Neural cell (in vitro differentiated cells): ENCODE data around the gene INPP4B. TPM values are rescaled to one million over a fixed set of nuclear protein-coding genes. Genes with fewer than 3 reads are reported as not detected.

Experiments used
- H2AFZ ChIP-seq: fragments of 200-600, 300-800 bp; sonication (generic), shearing (Covaris generic); 2 replicates; pipeline ENCODE4 v1.6.0; 2014; ENCODE audit warnings: low read depth, mild to moderate bottlenecking, antibody characterized with exemption, low read length, moderate library complexity
- H3F3A ChIP-seq: fragments of 200-600 bp; shearing (Covaris generic); 2 replicates; pipeline ENCODE4 v1.6.1; 2016; ENCODE audit warnings: mild to moderate bottlenecking, moderate library complexity, mixed read lengths, antibody characterized with exemption, low read length; ENCODE audit not compliant: insufficient read depth, poor library complexity, severe bottlenecking
- H3K27ac ChIP-seq: fragments of 200-600, 300-800 bp; sonication (generic), shearing (Covaris generic); 2 replicates; pipeline ENCODE4 v1.5.1; 2014; ENCODE audit warnings: mild to moderate bottlenecking, low read length, moderate library complexity
- H3K27me3 ChIP-seq: fragments of 300-800, 200-600 bp; sonication (generic), shearing (Covaris generic); 2 replicates; pipeline ENCODE4 v1.6.0; 2014; ENCODE audit warnings: mild to moderate bottlenecking, low read depth, low read length, moderate library complexity; ENCODE audit not compliant: insufficient read depth
- H3K36me3 ChIP-seq: fragments of 300-800, 200-600 bp; sonication (generic), shearing (Covaris generic); 2 replicates; pipeline ENCODE4 v1.5.1; 2014; ENCODE audit warnings: mild to moderate bottlenecking, antibody characterized with exemption, low read length, moderate library complexity; ENCODE audit not compliant: insufficient read depth
- H3K4me2 ChIP-seq: fragments of 300-800, 200-600 bp; sonication (generic), shearing (Covaris generic); 2 replicates; pipeline ENCODE4 v1.6.0; 2014; ENCODE audit warnings: mild to moderate bottlenecking, low read length
- H3K4me3 ChIP-seq: fragments of 300-800, 200-600 bp; sonication (generic), shearing (Covaris generic); 2 replicates; pipeline ENCODE4 v1.5.1; 2014; ENCODE audit warnings: mild to moderate bottlenecking, low read length, moderate library complexity
- H3K79me2 ChIP-seq: fragments of 200-600 bp; shearing (Covaris generic); replicated peaks from 2 replicates; pipeline ENCODE4 v1.6.0; 2014; ENCODE audit warnings: mild to moderate bottlenecking, low read length, moderate library complexity; ENCODE audit not compliant: insufficient read depth
- H3K9ac ChIP-seq: fragments of 300-800, 200-600 bp; sonication (generic), shearing (Covaris generic); 2 replicates; pipeline ENCODE4 v1.6.1; 2016; ENCODE audit warnings: mild to moderate bottlenecking, low read length, mixed read lengths
- H3K9me2 ChIP-seq: fragments of 200-600 bp; shearing (Covaris generic); 2 replicates; pipeline ENCODE4 v1.6.1; 2016; ENCODE audit warnings: mild to moderate bottlenecking, low read length, mixed read lengths; ENCODE audit not compliant: insufficient read depth
- H3K9me3 ChIP-seq: fragments of 200-600, 300-800 bp; sonication (generic), shearing (Covaris generic); 2 replicates; pipeline ENCODE4 v1.6.1; 2016; ENCODE audit warnings: mild to moderate bottlenecking, mixed run types, low read length, moderate library complexity, mixed read lengths
- H4K20me1 ChIP-seq: fragments of 200-600 bp; shearing (Covaris generic); 2 replicates; pipeline ENCODE4 v1.6.1; 2016; ENCODE audit warnings: mild to moderate bottlenecking, mixed run types; ENCODE audit not compliant: insufficient read depth
- EP300 ChIP-seq: fragments of 450-650 bp; conservative IDR thresholded peaks from 2 replicates; pipeline ENCODE4 v1.6.1; 2014; ENCODE audit warnings: antibody characterized with exemption, mild to moderate bottlenecking, moderate library complexity; ENCODE audit not compliant: poor library complexity, severe bottlenecking
- EZH2 ChIP-seq: fragments of 200-600, 300-800 bp; shearing (Covaris generic), sonication (generic); IDR thresholded peaks from 2 replicates; pipeline ENCODE4 v1.6.1; 2014; ENCODE audit warnings: antibody characterized with exemption, low read length, borderline replicate concordance, mild to moderate bottlenecking; ENCODE audit not compliant: insufficient read depth, poor library complexity, severe bottlenecking
- MXI1 ChIP-seq: fragments of 450-650 bp; conservative IDR thresholded peaks from 2 replicates; pipeline ENCODE4 v1.6.1; 2014; ENCODE audit warnings: antibody characterized with exemption, mild to moderate bottlenecking; ENCODE audit not compliant: poor library complexity, severe bottlenecking
- POLR2AphosphoS5 ChIP-seq: IDR thresholded peaks from 2 replicates; pipeline ENCODE4 v1.6.1; 2012
- RAD21 ChIP-seq: fragments of 450-650 bp; conservative IDR thresholded peaks from 2 replicates; pipeline ENCODE4 v1.6.1; 2014; ENCODE audit warnings: antibody characterized with exemption, mild to moderate bottlenecking, moderate library complexity
- SMC3 ChIP-seq: fragments of 450-650 bp; conservative IDR thresholded peaks from 2 replicates; pipeline ENCODE4 v1.6.1; 2014; ENCODE audit warnings: antibody characterized with exemption, mild to moderate bottlenecking, moderate library complexity; ENCODE audit not compliant: poor library complexity
- TAF1 ChIP-seq: IDR thresholded peaks from 2 replicates; pipeline ENCODE4 v1.6.1; 2012; ENCODE audit warnings: low read depth
- polyA plus RNA-seq: library from polyadenylated mRNA; depleted of rRNA; stranded (reverse); fragments of >200 nt; gene quantifications from 2 replicates; pipeline ENCODE4 v1.2.3, GENCODE V29; 2014
- TF ChIP-seq, protein P1 (sequence below): fragments of 450-650 bp; IDR thresholded peaks from 2 replicates; pipeline ENCODE4 v1.5.1; 2014; ENCODE audit warnings: antibody characterized with exemption, mild to moderate bottlenecking, moderate library complexity; ENCODE audit not compliant: poor library complexity, severe bottlenecking
- TF ChIP-seq, protein P2 (sequence below): IDR thresholded peaks from 2 replicates; pipeline ENCODE4 v1.6.1; 2012; ENCODE audit warnings: borderline replicate concordance

The INPP4B gene
- polyA plus RNA-seq, 1 donor from 2014 or later = 0.30 TPM

- Histone ChIP-seq H3K79me2 (no peaks in the 10 kb centered on the region), H3K4me2 (no peak overlapping the region), H3K4me3 (no peak overlapping the region), H3K9me3 (no peaks in the 10 kb centered on the region), H4K20me1 (no peaks in the 10 kb centered on the region), H2AFZ (no peak overlapping the region), H3F3A (no peaks in the 10 kb centered on the region), H3K27ac (no peak overlapping the region), H3K9me2 (no peaks in the 10 kb centered on the region), H3K9ac (no peak overlapping the region), H3K27me3 (no peaks in the 10 kb centered on the region), H3K36me3 (no peaks in the 10 kb centered on the region)
- TF ChIP-seq, protein P1, sequence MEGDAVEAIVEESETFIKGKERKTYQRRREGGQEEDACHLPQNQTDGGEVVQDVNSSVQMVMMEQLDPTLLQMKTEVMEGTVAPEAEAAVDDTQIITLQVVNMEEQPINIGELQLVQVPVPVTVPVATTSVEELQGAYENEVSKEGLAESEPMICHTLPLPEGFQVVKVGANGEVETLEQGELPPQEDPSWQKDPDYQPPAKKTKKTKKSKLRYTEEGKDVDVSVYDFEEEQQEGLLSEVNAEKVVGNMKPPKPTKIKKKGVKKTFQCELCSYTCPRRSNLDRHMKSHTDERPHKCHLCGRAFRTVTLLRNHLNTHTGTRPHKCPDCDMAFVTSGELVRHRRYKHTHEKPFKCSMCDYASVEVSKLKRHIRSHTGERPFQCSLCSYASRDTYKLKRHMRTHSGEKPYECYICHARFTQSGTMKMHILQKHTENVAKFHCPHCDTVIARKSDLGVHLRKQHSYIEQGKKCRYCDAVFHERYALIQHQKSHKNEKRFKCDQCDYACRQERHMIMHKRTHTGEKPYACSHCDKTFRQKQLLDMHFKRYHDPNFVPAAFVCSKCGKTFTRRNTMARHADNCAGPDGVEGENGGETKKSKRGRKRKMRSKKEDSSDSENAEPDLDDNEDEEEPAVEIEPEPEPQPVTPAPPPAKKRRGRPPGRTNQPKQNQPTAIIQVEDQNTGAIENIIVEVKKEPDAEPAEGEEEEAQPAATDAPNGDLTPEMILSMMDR = no peak
- TF ChIP-seq RAD21 (no peak), EP300 (no peak), TAF1 (no peak), MXI1 (no peak), SMC3 (no peak), POLR2AphosphoS5 (no peak), EZH2 (no peak)
- TF ChIP-seq, protein P2, sequence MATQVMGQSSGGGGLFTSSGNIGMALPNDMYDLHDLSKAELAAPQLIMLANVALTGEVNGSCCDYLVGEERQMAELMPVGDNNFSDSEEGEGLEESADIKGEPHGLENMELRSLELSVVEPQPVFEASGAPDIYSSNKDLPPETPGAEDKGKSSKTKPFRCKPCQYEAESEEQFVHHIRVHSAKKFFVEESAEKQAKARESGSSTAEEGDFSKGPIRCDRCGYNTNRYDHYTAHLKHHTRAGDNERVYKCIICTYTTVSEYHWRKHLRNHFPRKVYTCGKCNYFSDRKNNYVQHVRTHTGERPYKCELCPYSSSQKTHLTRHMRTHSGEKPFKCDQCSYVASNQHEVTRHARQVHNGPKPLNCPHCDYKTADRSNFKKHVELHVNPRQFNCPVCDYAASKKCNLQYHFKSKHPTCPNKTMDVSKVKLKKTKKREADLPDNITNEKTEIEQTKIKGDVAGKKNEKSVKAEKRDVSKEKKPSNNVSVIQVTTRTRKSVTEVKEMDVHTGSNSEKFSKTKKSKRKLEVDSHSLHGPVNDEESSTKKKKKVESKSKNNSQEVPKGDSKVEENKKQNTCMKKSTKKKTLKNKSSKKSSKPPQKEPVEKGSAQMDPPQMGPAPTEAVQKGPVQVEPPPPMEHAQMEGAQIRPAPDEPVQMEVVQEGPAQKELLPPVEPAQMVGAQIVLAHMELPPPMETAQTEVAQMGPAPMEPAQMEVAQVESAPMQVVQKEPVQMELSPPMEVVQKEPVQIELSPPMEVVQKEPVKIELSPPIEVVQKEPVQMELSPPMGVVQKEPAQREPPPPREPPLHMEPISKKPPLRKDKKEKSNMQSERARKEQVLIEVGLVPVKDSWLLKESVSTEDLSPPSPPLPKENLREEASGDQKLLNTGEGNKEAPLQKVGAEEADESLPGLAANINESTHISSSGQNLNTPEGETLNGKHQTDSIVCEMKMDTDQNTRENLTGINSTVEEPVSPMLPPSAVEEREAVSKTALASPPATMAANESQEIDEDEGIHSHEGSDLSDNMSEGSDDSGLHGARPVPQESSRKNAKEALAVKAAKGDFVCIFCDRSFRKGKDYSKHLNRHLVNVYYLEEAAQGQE = no peak
These were observed 492.1 kb downstream of the INPP4B start for GRCh38 chr4:142354041-142354440.

DNA sequence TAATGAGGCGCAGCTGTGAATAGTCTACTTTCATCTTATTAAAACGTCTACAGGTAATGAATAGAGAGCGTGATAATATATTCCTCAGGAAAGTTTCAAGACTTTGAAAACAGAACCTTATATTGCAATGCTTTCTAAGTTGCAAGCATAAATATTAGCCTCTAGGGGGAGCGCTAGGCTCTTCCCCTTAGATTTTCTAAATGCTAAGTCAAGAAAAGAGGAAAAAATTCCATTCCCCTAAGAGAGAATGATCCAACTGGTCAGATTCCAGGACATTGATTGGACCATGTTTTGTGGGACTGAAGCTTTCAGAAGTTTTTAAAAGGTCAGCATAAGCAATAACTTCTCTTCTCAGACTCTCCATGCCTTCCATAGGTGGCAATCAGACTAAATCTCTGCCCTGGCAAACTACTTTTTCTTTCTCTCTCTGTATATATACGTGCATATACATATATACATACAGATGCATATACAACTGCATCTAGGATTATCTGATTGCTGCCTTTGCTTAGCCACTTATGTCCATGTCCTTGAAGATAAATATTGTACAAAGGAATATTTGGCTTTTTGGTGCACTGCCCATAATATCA lies 492.9 kb downstream of the INPP4B start:
- Histone ChIP-seq H3K4me3 (no peak overlapping the region), H3K79me2 (no peaks in the 10 kb centered on the region), H3K4me2 (no peak overlapping the region), H3K36me3 (no peaks in the 10 kb centered on the region), H3K27me3 (no peaks in the 10 kb centered on the region), H3K9me3 (no peaks in the 10 kb centered on the region), H3K9me2 (no peaks in the 10 kb centered on the region), H2AFZ (no peak overlapping the region), H4K20me1 (no peaks in the 10 kb centered on the region), H3K27ac (no peak overlapping the region), H3F3A (no peaks in the 10 kb centered on the region), H3K9ac (no peak overlapping the region)
- TF ChIP-seq SMC3 (peak; percentile 77), RAD21 (peak; percentile 79), EZH2 (no peak)
- TF ChIP-seq, protein P1 = peak; percentile 76
- TF ChIP-seq, protein P2 = no peak
